Dermis blood vessel endothelial cell (primary cell): Measurements from ENCODE around the gene ZFYVE21. TPM values are rescaled to one million over a fixed set of nuclear protein-coding genes. Genes with fewer than 3 reads are reported as not detected.
"Not testable (repeated sequence)": the region's sequence is repeated elsewhere in the genome, so short reads cannot be mapped to it uniquely, and the experiment has no call there.

ENCODE experiments used
- DNase-seq: peaks from one replicate; pipeline ENCODE4 v3.0.0; 2010
- total RNA-seq: library from RNA; depleted of rRNA; stranded (reverse); fragments of >200 nt; gene quantifications from 2 replicates; pipeline ENCODE4 v1.2.3, GENCODE V29; 2014

Gene ZFYVE21
- total RNA-seq, 1 donor from 2014 or later: 138 TPM

DNA sequence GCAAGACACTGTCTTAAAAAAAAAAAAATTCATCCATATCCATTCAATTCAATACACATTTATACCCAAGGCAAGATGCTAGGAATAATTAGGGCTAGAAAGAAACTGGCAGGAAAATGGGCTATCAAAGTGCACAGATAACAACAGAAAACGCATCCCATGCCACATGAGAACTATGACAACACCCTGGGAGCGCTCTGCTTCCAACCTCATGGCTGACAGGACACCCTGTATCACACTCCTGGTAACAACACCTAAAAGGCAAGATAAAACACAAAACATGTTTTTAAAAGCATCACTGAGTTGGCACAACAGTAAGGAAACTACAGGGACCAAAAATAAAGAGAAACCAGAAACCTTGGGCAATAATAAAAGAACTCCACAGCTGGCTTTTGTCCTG lies 54.9 kb downstream of the ZFYVE21 start:
- no peak for DNase-seq

DNA sequence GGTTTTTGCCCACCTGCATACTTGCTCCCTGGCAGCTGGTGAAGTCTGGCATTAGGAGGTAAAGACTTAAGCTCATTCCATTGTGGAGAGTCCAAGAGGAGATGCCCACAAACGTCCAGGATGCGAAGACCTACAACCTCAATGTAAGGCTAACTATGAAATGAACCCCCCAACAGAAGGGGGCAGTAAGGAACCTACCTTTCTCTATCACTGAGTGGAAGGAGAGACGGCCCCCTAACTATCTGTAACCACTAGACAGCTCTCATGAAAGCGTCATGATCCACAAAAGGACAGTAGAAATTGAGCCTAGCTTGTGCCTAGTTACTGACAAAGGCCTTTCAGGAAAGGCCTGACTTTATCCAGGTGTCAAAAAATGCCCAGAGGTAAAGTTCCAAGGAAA lies 55.3 kb downstream of the ZFYVE21 start:
- no peak for DNase-seq

DNA sequence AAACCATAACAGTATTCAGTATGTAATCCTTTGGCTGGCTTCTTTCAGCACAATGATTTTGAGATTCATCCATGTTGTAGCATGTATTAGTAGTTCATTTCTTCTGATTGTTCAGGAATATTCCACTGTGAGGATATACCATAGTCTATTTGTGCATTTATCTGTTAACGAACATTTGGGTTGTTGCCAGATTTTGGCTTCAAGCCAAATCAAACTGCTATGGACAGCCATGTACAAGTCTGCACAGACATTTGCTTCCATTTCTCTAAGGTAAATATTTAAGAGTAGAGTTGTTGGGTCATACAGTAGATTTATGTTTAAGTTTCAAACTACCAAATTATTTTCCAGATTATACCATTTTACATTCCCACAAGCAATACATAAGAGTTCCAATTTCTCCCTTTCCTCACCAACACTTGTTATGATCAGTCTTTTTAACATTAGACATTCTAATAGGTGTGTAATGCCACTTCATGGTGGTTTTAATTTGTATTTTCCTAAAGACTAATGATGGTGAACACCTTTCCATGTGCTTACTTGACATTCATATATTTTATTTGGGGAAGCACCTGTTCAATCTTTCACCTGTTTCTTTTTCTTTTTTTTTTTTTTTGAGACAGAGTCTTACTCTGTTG lies 56.6 kb downstream of the ZFYVE21 start:
- DNase-seq: no peak

DNA sequence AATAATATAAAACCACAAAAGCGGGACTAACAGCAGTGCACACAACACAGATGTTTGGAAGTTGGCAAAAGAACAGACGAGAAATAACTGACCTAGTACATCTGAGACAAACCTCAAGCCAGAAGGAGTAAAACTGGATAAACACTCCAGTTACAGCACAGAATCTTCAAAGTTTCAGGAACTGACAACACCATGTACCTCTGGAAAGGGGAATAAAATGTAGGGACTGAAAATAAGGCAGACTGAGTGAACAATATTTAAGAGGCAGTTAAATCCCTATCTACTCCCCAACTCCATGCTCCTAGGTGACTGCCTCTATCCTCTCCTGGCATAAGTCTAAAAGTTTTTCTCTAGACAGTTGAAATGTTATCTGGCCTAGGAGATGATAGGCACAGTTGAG lies 57.9 kb downstream of the ZFYVE21 start:
- DNase-seq: no peak

DNA sequence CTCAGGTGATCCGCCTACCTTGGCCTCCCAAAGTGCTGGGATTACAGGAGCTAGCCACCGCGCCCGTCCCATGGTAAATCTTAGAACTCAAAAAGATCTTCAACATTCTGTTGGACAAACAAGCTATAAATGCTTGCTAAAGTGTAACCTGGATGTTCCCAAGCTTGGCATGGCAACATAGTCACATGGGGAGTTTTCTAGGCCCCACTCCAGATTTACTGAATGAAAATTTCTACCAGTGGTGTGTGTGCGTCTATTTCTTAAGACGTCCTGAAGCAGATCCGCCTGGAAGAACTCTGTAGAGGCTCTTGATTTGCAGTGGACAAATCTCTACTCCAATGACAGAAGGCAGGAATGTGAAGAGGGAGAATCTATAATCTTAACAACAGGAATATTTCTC lies 59.9 kb downstream of the ZFYVE21 start:
- no peak for DNase-seq

DNA sequence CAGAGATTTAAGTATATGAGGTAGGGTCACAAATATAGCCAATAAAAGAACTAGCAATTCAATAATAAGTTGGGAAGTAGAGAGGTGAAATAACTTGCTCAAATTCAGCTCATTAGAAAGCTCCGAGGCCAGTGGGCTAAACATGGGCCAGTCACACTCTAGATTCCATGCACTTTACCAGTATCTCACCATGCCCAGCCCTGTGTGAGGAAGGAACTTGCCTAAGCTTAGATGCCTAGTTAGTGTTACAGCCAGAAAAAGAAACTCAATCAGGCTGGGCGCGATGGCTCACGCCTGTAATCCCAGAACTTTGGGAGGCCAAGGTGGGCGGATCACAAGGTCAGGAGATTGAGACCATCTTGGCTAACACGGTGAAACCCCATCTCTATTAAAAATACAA lies 60.7 kb downstream of the ZFYVE21 start:
- not testable (repeated sequence) for DNase-seq

DNA sequence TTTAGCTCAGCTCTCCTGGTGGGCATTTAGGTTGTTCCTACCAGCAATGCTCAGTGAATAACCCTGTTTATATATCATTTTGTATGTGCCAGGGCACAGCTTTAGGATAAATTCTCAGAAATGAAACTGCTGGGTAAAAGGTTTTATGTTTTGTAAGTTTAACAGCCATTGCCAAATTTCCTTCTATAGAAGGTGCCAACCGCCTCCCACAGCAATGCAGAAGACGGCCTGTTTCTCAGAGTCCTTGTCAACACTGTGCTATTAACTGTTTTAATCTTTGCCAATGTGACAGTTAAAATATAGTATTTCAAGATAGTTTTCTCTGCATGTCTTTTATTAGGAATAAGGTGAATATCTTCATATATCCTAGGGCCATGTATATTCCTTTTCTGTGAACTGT lies 66.8 kb downstream of the ZFYVE21 start:
- no peak for DNase-seq

Other genes with a start within 250 kb of the ZFYVE21 start
- gene CKB, start 193.0 kb upstream of the ZFYVE21 start, total RNA-seq: 2.6 and 3.2 TPM in 2 replicates
- 5.6 and 7.5 TPM in 2 replicates for gene TRMT61A, start 186.6 kb upstream of the ZFYVE21 start, total RNA-seq
- gene BAG5, start 153.2 kb upstream of the ZFYVE21 start, total RNA-seq: 34.8 and 35.4 TPM in 2 replicates
- 24.7 and 26.5 TPM in 2 replicates for gene COA8, start 152.8 kb upstream of the ZFYVE21 start, total RNA-seq
- gene KLC1, start 86.6 kb upstream of the ZFYVE21 start, total RNA-seq: 205 and 277 TPM in 2 replicates
- gene XRCC3, start 359 bp upstream of the ZFYVE21 start, total RNA-seq: 18.2 and 26.9 TPM in 2 replicates
- 20.9 and 27.5 TPM in 2 replicates for gene PPP1R13B, start 131.8 kb downstream of the ZFYVE21 start, total RNA-seq
- 3.0 and 4.3 TPM in 2 replicates for gene TDRD9, start 212.6 kb downstream of the ZFYVE21 start, total RNA-seq
- gene RD3L, start 226.7 kb downstream of the ZFYVE21 start, total RNA-seq: not detected in 2 replicates